GM19324 (cell line): ENCODE data around the gene TPI1.
A peak's percentile ranks its signal among the peaks of the same experiment; 100 is the strongest.
"Not testable (repeated sequence)": the region's sequence is repeated elsewhere in the genome, so short reads cannot be mapped to it uniquely, and the experiment has no call there.

Source experiments
- ATAC-seq: cut with Tn5 transposase; IDR thresholded peaks from one replicate; pipeline ENCODE4 v1.9.1; 2021; ENCODE audit warnings: mild to moderate bottlenecking, moderate library complexity; ENCODE audit not compliant: unreplicated experiment, low FRiP score

The TPI1 gene

GRCh38 chr12:6865307-6865706 is 2.0 kb upstream of the TPI1 start:
- ATAC-seq: not testable (repeated sequence)

- ATAC-seq: no peak
Observed at GRCh38 chr12:6866163-6866919, 990 bp upstream of the TPI1 start.

GRCh38 chr12:6866920-6867412 is 365 bp upstream of the TPI1 start:
- ATAC-seq: peak; percentile 17

GRCh38 chr12:6868211-6869048 is 1.1 kb downstream of the TPI1 start:
- ATAC-seq: no peak

GRCh38 chr12:6869049-6870021 is 2.0 kb downstream of the TPI1 start:
- ATAC-seq: no peak

- not testable (repeated sequence) for ATAC-seq
Observed at GRCh38 chr12:6870304-6870703, 3.0 kb downstream of the TPI1 start.

- ATAC-seq: no peak
Observed at GRCh38 chr12:6871052-6871957, 4.0 kb downstream of the TPI1 start.

GRCh38 chr12:6872073-6873048 is 5.0 kb downstream of the TPI1 start:
- ATAC-seq: no peak

GRCh38 chr12:6873094-6874014 is 6.0 kb downstream of the TPI1 start, which contains the start of gene SPSB2:
Gene SPSB2 (minus strand): TSS chr12:6873303. CDS start chr12:6872901, 402 bp downstream.
- peak; percentile 88 for ATAC-seq

GRCh38 chr12:6874015-6874368 is 6.7 kb downstream of the TPI1 start:
- ATAC-seq: not testable (repeated sequence)

GRCh38 chr12:6879824-6880223 is 12.5 kb downstream of the TPI1 start:
- not testable (repeated sequence) for ATAC-seq

GRCh38 chr12:6883252-6883651 is 15.9 kb downstream of the TPI1 start:
- no peak for ATAC-seq

GRCh38 chr12:6883683-6884082 is 16.4 kb downstream of the TPI1 start:
- no peak for ATAC-seq

GRCh38 chr12:6884539-6884938 is 17.2 kb downstream of the TPI1 start:
- no peak for ATAC-seq

- not testable (repeated sequence) for ATAC-seq
Observed at GRCh38 chr12:6886206-6886999, 19.1 kb downstream of the TPI1 start.

GRCh38 chr12:6887460-6887859 is 20.1 kb downstream of the TPI1 start:
- ATAC-seq: no peak
